ENCODE measurements around the gene KCNJ14. TPM values are rescaled to one million over a fixed set of nuclear protein-coding genes. Genes with fewer than 3 reads are reported as not detected.

KCNJ14 gene
- total RNA-seq, 4 donors from 2014 or later: 0.19 to 1.9 (median 0.92) TPM

- no peaks in the 10 kb centered on the region for H3K9me3 ChIP-seq
- no peaks in the 10 kb centered on the region for H3K4me1 ChIP-seq
- in situ Hi-C loops (cut with MboI; ENCODE audit: low sequenced_read_pairs in 4 of 4) (no loop called here), intact Hi-C loops (cut with DNase I; ENCODE audit: low total_unique reads) (no loop called here)
- TF ChIP-seq CTCF (IDR thresholded peaks at IDR 0.05 in 4 of 5, conservative IDR thresholded peaks at IDR 0.05 in 1 of 5) (no peak), POLR2A (IDR thresholded peaks at IDR 0.05) (no peak)
- no peaks in the 10 kb centered on the region for H3K36me3 ChIP-seq
- no peak overlapping the region for H3K4me3 ChIP-seq
- ATAC-seq (peak in 1 of 2 donors; percentile 21), DNase-seq (no peak)
- H3K27me3 ChIP-seq: peaks cover 36 to 50% (median 40%) of the 10 kb centered on the region in 3 donors
- no peak overlapping the region for H3K27ac ChIP-seq
These were observed 46.3 kb downstream of the KCNJ14 start for GRCh38 chr19:48501494-48502349.

- intact Hi-C loops (cut with DNase I; ENCODE audit: low total_unique reads) (no loop called here), in situ Hi-C loops (cut with MboI; ENCODE audit: low sequenced_read_pairs in 4 of 4) (no loop called here)
- Histone ChIP-seq H3K9me3 (no peaks in the 10 kb centered on the region), H3K4me3 (no peak overlapping the region), H3K4me1 (no peaks in the 10 kb centered on the region), H3K27ac (no peak overlapping the region), H3K27me3 (peaks cover 35 to 44% (median 40%) of the 10 kb centered on the region in 3 donors), H3K36me3 (no peaks in the 10 kb centered on the region)
- TF ChIP-seq CTCF (IDR thresholded peaks at IDR 0.05 in 4 of 5, conservative IDR thresholded peaks at IDR 0.05 in 1 of 5) (no peak), POLR2A (IDR thresholded peaks at IDR 0.05) (no peak)
- no peak for ATAC-seq
- DNase-seq: no peak
These were observed 47.1 kb downstream of the KCNJ14 start for GRCh38 chr19:48502350-48503018.

GRCh38 chr19:48506138-48506733, 50.9 kb downstream of the KCNJ14 start:
- H3K9me3 ChIP-seq: no peaks in the 10 kb centered on the region
- peak in 1 of 2 donors; percentile 49 for ATAC-seq
- TF ChIP-seq CTCF (IDR thresholded peaks at IDR 0.05 in 4 of 5, conservative IDR thresholded peaks at IDR 0.05 in 1 of 5) (peak; percentile 34 to 67 (median 54)), POLR2A (IDR thresholded peaks at IDR 0.05) (no peak)
- intact Hi-C loops (cut with DNase I; ENCODE audit: low total_unique reads): no loop called here
- H3K4me1 ChIP-seq: peaks cover 4 to 6% of the 10 kb centered on the region in 2 donors
- in situ Hi-C loops (cut with MboI; ENCODE audit: low sequenced_read_pairs in 4 of 4): loop anchor here in 2 of 4 donors (5.0 kb wide), 1 partner anchor 76 kb away; no protein-coding TSS in a partner anchor
- peaks cover 8 to 19% (median 11%) of the 10 kb centered on the region in 3 donors for H3K27me3 ChIP-seq
- DNase-seq: no peak
- H3K4me3 ChIP-seq: no peak overlapping the region
- no peak overlapping the region for H3K27ac ChIP-seq
- H3K36me3 ChIP-seq: no peaks in the 10 kb centered on the region

GRCh38 chr19:48507911-48508439, 52.6 kb downstream of the KCNJ14 start:
- H3K9me3 ChIP-seq: no peaks in the 10 kb centered on the region
- TF ChIP-seq CTCF (IDR thresholded peaks at IDR 0.05 in 4 of 5, conservative IDR thresholded peaks at IDR 0.05 in 1 of 5) (no peak), POLR2A (IDR thresholded peaks at IDR 0.05) (no peak)
- H3K36me3 ChIP-seq: no peaks in the 10 kb centered on the region
- H3K4me3 ChIP-seq: no peak overlapping the region
- DNase-seq (no peak), ATAC-seq (no peak)
- in situ Hi-C loops (cut with MboI; ENCODE audit: low sequenced_read_pairs in 4 of 4): loop anchor here in 2 of 4 donors (5.0 kb wide), 1 partner anchor 74 kb away; no protein-coding TSS in a partner anchor
- H3K27me3 ChIP-seq: peaks cover 15 to 23% (median 23%) of the 10 kb centered on the region in 3 donors
- peaks cover 4 to 9% of the 10 kb centered on the region in 2 donors for H3K4me1 ChIP-seq
- intact Hi-C loops (cut with DNase I; ENCODE audit: low total_unique reads): loop anchor here (1.0 kb wide), 1 partner anchor 76 kb away; no protein-coding TSS in a partner anchor
- no peak overlapping the region for H3K27ac ChIP-seq
